ENCODE results near the gene OBSL1.

The OBSL1 gene

DNA sequence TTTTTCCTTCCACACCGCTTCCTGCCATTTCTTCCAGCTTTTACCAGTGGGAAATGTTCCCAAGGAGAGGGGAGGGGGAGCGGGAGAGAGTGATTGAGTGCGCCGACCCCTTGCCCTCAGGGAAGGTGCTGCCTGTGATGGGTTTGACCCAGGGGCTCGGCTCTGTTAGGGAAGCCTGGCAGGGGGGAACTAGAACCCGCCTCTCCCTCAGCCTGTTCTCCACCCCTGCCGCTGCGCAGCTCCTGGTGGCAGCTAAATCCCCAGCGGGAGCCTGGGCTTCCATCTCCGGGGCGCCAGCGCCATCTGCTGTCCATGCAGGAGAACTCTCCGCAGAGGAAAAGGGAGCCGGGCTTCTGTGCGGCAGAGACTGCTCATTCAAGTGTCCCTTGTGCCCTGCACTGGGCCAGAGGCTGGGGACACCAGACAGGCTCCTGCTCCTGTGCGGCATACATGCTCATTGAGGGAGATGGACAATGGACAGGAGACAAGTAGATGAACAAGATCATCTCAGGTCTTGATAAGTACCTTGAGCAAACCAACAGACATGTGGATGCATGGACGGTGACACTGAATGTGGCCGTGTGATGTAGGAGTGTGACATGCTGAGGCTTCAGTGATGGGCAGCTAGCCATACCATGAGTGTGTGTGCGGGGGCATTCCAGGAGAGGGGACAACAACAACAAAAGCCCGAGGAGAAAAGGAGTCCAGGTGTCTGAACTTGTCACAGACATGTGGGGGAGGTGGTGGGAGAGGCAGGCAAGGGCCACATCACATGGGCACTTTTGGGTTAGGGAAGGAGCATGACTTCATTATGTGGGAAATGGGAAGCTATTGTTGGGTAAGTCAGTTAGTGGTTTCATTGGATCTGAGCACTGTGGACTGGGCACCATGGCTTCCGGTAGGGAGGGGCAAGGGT, 41.0 kb downstream of the OBSL1 start:
- Histone ChIP-seq H3K4me1 (peaks cover 33% of the 10 kb centered on the region), H3K27me3 (no peaks in the 10 kb centered on the region), H3K36me3 (no peaks in the 10 kb centered on the region), H3K4me3 (ENCODE audit: low read depth, low read length) (no peak overlapping the region), H3K9me3 (no peaks in the 10 kb centered on the region)
- TF ChIP-seq, protein P1, sequence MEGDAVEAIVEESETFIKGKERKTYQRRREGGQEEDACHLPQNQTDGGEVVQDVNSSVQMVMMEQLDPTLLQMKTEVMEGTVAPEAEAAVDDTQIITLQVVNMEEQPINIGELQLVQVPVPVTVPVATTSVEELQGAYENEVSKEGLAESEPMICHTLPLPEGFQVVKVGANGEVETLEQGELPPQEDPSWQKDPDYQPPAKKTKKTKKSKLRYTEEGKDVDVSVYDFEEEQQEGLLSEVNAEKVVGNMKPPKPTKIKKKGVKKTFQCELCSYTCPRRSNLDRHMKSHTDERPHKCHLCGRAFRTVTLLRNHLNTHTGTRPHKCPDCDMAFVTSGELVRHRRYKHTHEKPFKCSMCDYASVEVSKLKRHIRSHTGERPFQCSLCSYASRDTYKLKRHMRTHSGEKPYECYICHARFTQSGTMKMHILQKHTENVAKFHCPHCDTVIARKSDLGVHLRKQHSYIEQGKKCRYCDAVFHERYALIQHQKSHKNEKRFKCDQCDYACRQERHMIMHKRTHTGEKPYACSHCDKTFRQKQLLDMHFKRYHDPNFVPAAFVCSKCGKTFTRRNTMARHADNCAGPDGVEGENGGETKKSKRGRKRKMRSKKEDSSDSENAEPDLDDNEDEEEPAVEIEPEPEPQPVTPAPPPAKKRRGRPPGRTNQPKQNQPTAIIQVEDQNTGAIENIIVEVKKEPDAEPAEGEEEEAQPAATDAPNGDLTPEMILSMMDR (IDR thresholded peaks at IDR 0.05; ENCODE audit: low read depth, low read length) = peak; percentile 98
- DNase-seq = peak; percentile 93

GRCh38 chr2:219527472-219527871, 43.9 kb downstream of the OBSL1 start:
- H3K27me3 ChIP-seq = no peaks in the 10 kb centered on the region
- DNase-seq = no peak
- H3K9me3 ChIP-seq = no peaks in the 10 kb centered on the region
- no peak overlapping the region; the same call in 1 of the 2 replicates for H3K4me3 ChIP-seq (ENCODE audit: low read depth, low read length)
- TF ChIP-seq, protein P1 (IDR thresholded peaks at IDR 0.05; ENCODE audit: low read depth, low read length) = no peak
- H3K36me3 ChIP-seq = no peaks in the 10 kb centered on the region
- peaks cover 55% of the 10 kb centered on the region for H3K4me1 ChIP-seq

DNA sequence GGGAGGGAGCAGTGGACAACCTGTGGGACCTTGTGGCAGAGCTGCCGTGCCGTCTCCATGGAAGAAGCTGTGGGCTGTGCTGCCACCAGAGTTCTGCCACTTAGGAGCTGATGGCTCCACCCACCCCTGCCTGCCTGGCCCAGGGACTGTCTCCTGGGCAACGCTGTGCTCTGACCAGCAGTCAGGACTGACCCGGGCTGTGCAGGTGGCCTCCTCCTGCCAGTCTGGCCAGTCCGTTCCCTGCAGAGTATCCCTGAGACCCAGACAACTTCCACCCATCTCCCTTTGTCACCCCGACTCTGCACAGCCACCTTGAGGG, 44.3 kb downstream of the OBSL1 start:
- Histone ChIP-seq H3K9me3 (no peaks in the 10 kb centered on the region), H3K4me1 (peaks cover 55% of the 10 kb centered on the region), H3K36me3 (no peaks in the 10 kb centered on the region), H3K4me3 (ENCODE audit: low read depth, low read length) (peak overlapping the region; percentile 10), H3K27me3 (no peaks in the 10 kb centered on the region)
- peak; percentile 62 for DNase-seq
- TF ChIP-seq, protein P1 (IDR thresholded peaks at IDR 0.05; ENCODE audit: low read depth, low read length) = no peak

GRCh38 chr2:219526320-219527075, 44.8 kb downstream of the OBSL1 start:
- TF ChIP-seq, protein P1 (IDR thresholded peaks at IDR 0.05; ENCODE audit: low read depth, low read length) = no peak
- DNase-seq = peak; percentile 44
- H3K4me1 ChIP-seq = peaks cover 60% of the 10 kb centered on the region
- H3K27me3 ChIP-seq = no peaks in the 10 kb centered on the region
- no peaks in the 10 kb centered on the region for H3K36me3 ChIP-seq
- peak overlapping the region; percentile 30 for H3K4me3 ChIP-seq (ENCODE audit: low read depth, low read length)
- H3K9me3 ChIP-seq = no peaks in the 10 kb centered on the region

DNA sequence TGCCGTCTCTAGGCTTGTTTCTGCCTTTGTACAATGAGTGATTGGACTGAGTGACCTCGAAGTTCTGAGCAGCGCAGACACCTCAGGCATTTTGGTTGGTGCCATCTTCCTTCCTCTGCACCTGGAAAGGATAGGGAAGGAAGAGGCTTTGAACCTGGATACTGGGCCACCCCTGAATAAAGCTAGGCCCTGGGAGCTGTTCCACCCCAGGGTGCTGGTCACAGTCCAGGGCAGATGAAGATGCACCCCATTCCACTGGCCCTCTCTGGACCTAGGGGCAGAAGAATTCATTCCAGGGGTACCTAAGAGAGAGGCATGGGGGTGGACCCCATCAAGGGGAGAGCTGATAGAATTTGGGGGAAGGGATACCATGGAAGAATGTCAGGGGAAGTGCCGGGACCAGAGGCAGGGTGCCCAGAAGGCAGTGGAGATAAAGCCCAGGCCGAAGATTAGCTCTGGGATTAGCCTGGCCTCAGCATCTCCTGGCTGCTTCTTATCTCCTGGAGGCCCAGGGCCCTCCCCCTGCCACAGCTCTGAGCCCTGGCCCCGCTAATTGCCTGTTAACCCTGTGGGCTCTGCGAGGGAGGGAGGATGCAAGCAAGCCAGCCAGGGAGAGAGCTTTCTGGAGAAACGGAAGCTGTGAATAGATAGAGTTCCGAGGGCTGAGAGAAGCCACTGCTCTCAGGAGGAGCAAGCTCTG, 45.7 kb downstream of the OBSL1 start:
- Histone ChIP-seq H3K36me3 (no peaks in the 10 kb centered on the region), H3K4me3 (ENCODE audit: low read depth, low read length) (peak overlapping the region; percentile 30), H3K27me3 (no peaks in the 10 kb centered on the region), H3K4me1 (peaks cover 68% of the 10 kb centered on the region), H3K9me3 (no peaks in the 10 kb centered on the region)
- peak; percentile 91 for DNase-seq
- TF ChIP-seq, protein P1 (IDR thresholded peaks at IDR 0.05; ENCODE audit: low read depth, low read length) = no peak
